Measurements from ENCODE around the gene EIF4G2. TPM values are rescaled to one million over a fixed set of nuclear protein-coding genes. Genes with fewer than 3 reads are reported as not detected.

EIF4G2 gene
- total and polyA plus RNA-seq, 2 experiments from 2014 or later, result 384 to 584 TPM

DNA sequence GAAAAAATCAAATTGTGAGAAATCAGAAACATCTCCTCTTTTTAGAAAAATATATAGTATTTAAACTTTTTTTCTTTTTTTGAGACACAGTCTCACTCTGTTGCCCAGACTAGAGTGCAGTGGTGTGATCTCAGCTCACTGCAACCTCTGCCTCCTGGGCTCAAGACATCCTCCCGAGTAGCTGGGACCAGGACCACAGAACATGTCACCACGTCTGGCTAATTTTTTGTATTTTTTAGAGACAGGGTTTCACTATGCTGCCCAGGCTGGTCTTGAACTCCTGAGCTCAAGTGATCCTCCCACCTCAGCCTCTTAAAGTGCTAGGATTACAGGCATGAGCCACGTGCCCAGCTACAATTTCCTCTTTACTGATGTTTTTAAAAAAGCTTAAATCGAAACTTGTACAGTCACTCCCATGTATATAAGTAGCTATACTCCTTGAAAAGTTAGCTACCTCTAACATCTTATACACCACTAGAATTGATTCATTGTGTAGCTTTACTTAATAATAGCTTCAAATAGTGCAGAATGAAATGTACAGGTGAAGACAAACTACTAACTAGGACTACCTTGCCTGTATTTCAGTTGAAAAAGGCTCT is 10.3 kb downstream of the EIF4G2 start:
- no peaks in the 10 kb centered on the region for H3K9me3 ChIP-seq (ENCODE audit: low read depth)
- H3K27ac ChIP-seq, result peak overlapping the region; percentile 3
- TF ChIP-seq, protein P1, sequence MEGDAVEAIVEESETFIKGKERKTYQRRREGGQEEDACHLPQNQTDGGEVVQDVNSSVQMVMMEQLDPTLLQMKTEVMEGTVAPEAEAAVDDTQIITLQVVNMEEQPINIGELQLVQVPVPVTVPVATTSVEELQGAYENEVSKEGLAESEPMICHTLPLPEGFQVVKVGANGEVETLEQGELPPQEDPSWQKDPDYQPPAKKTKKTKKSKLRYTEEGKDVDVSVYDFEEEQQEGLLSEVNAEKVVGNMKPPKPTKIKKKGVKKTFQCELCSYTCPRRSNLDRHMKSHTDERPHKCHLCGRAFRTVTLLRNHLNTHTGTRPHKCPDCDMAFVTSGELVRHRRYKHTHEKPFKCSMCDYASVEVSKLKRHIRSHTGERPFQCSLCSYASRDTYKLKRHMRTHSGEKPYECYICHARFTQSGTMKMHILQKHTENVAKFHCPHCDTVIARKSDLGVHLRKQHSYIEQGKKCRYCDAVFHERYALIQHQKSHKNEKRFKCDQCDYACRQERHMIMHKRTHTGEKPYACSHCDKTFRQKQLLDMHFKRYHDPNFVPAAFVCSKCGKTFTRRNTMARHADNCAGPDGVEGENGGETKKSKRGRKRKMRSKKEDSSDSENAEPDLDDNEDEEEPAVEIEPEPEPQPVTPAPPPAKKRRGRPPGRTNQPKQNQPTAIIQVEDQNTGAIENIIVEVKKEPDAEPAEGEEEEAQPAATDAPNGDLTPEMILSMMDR (IDR thresholded peaks at IDR 0.05; ENCODE audit: low read depth, low read length), result no peak
- no peaks in the 10 kb centered on the region for H3K4me1 ChIP-seq (ENCODE audit: low read depth)
- no peaks in the 10 kb centered on the region for H3K27me3 ChIP-seq
- DNase-seq (ENCODE audit: low read depth in 1 of 2, low spot score in 1 of 2), result no peak
- no peak overlapping the region for H3K4me3 ChIP-seq
- H3K36me3 ChIP-seq, result peaks cover 80% of the 10 kb centered on the region

GRCh38 chr11:10797531-10797930 is 11.2 kb downstream of the EIF4G2 start:
- Histone ChIP-seq H3K4me3 (no peak overlapping the region), H3K27ac (no peak overlapping the region), H3K4me1 (ENCODE audit: low read depth) (no peaks in the 10 kb centered on the region), H3K36me3 (peaks cover 71% of the 10 kb centered on the region), H3K27me3 (no peaks in the 10 kb centered on the region), H3K9me3 (ENCODE audit: low read depth) (no peaks in the 10 kb centered on the region)
- TF ChIP-seq, protein P1 (IDR thresholded peaks at IDR 0.05; ENCODE audit: low read depth, low read length), result no peak
- no peak for DNase-seq (ENCODE audit: low read depth in 1 of 2, low spot score in 1 of 2)

- Histone ChIP-seq H3K27ac (peak overlapping the region; percentile 38), H3K9me3 (ENCODE audit: low read depth) (no peaks in the 10 kb centered on the region), H3K4me3 (no peak overlapping the region), H3K36me3 (peaks cover 66% of the 10 kb centered on the region), H3K27me3 (no peaks in the 10 kb centered on the region), H3K4me1 (ENCODE audit: low read depth) (no peaks in the 10 kb centered on the region)
- DNase-seq (ENCODE audit: low read depth in 1 of 2, low spot score in 1 of 2), result no peak
- TF ChIP-seq, protein P1 (IDR thresholded peaks at IDR 0.05; ENCODE audit: low read depth, low read length), result no peak
Measured at GRCh38 chr11:10797001-10797400, 11.7 kb downstream of the EIF4G2 start.

GRCh38 chr11:10796191-10796590 is 12.5 kb downstream of the EIF4G2 start:
- DNase-seq (ENCODE audit: low read depth in 1 of 2, low spot score in 1 of 2), result no peak
- peak overlapping the region; percentile 38 for H3K27ac ChIP-seq
- no peak overlapping the region for H3K4me3 ChIP-seq
- H3K27me3 ChIP-seq, result no peaks in the 10 kb centered on the region
- no peaks in the 10 kb centered on the region for H3K9me3 ChIP-seq (ENCODE audit: low read depth)
- TF ChIP-seq, protein P1 (IDR thresholded peaks at IDR 0.05; ENCODE audit: low read depth, low read length), result no peak
- H3K4me1 ChIP-seq (ENCODE audit: low read depth), result no peaks in the 10 kb centered on the region
- peaks cover 58% of the 10 kb centered on the region for H3K36me3 ChIP-seq

DNA sequence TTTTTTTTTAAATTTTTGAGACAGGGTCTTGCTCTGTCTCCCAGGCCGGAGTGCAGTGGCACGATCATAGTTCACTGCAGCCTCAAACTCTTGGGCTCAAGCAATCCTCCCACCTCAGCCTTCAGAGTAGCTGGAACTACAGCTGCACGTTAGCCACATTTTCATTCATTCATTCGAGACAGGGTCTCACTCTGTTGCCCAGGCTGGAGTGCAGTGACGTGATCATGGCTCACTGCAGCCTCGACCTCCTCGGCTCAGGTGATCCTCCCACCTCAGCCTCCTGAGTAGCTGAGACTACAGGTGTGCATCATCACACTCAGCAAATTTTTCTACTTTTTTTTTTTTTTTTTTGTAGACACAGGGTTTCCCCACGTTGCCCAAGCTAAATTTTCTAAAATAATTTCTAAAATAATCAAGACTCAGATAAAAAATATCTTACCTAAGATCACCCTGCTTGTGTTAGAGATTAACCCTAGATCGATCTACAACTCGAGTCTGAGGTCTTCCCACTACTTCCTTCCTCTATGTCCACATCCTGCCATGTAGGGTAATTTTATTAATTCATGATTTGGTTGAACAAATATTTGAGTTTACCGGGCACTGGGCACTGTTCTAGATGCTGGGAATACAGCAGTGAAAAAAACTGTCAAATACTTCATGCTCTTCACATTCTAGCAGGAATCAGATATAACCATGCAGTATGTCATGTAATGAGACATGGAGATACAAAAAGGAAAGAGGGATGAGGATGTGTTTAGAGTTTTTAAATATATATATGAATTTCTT is 15.1 kb downstream of the EIF4G2 start:
- Histone ChIP-seq H3K36me3 (peaks cover 32% of the 10 kb centered on the region), H3K27me3 (no peaks in the 10 kb centered on the region), H3K4me3 (no peak overlapping the region), H3K4me1 (ENCODE audit: low read depth) (no peaks in the 10 kb centered on the region), H3K27ac (no peak overlapping the region), H3K9me3 (ENCODE audit: low read depth) (no peaks in the 10 kb centered on the region)
- TF ChIP-seq, protein P1 (IDR thresholded peaks at IDR 0.05; ENCODE audit: low read depth, low read length), result no peak
- no peak for DNase-seq (ENCODE audit: low read depth in 1 of 2, low spot score in 1 of 2)
